Neuron (in vitro differentiated cells): Measurements from ENCODE around the gene PARP9.

ENCODE experiments used
- H2AFZ ChIP-seq: one replicate; pipeline ENCODE4 v1.6.1; 2013; ENCODE audit warnings: low read depth, mild to moderate bottlenecking, inconsistent platforms, low read length, moderate library complexity
- H3K27me3 ChIP-seq: one replicate; pipeline ENCODE4 v1.6.1; 2013; ENCODE audit warnings: low read length; ENCODE audit not compliant: insufficient read depth
- H3K36me3 ChIP-seq: one replicate; pipeline ENCODE4 v1.6.1; 2013; ENCODE audit warnings: low read length; ENCODE audit not compliant: insufficient read depth
- H3K4me1 ChIP-seq: one replicate; pipeline ENCODE4 v1.6.1; 2013; ENCODE audit warnings: low read length; ENCODE audit not compliant: insufficient read depth
- H3K4me3 ChIP-seq: 2 replicates; pipeline ENCODE4 v1.5.1; 2013; ENCODE audit warnings: mild to moderate bottlenecking, low read length, moderate library complexity
- H3K9me3 ChIP-seq: one replicate; pipeline ENCODE4 v1.6.1; 2013; ENCODE audit warnings: low read length

Gene PARP9

GRCh38 chr3:122564155-122564912 lies at the start of gene PARP9, which contains the start of gene DTX3L:
Gene PARP9 (minus strand): TSS chr3:122564300. CDS start chr3:122559620, 4,680 bp downstream.
Gene DTX3L (plus strand): TSS chr3:122564338. CDS start chr3:122564427, 89 bp downstream.
- peaks cover 9% of the 10 kb centered on the region for H3K4me1 ChIP-seq
- H2AFZ ChIP-seq = peak within 1 kb of the TSS; percentile 89
- H3K4me3 ChIP-seq = peak within 1 kb of the TSS; percentile 68
- peaks cover 3% of the 10 kb centered on the region for H3K36me3 ChIP-seq
- H3K9me3 ChIP-seq = no peaks in the 10 kb centered on the region
- no peaks in the 10 kb centered on the region for H3K27me3 ChIP-seq

DNA sequence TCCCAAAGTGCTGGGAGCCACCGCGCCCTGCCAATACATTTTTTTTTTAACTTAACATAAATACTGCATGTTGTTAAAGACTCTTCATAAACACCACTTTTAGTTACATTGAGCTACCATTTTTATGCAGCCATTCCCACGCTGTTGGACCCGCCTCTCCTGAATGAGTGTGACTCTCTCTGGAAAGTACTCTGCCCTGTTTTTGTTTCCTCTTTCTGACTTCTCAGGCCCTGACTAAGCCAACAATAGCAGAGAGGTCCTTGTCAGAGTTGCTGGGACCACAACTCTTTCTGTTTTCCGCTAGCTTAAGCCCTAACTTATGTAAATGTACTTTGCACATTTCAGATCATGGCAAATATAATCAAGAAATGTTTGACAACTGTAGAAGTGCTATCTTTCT lies 48.6 kb upstream of the PARP9 start:
- peaks cover 4% of the 10 kb centered on the region for H3K4me1 ChIP-seq
- no peaks in the 10 kb centered on the region for H3K9me3 ChIP-seq
- no peaks in the 10 kb centered on the region for H3K36me3 ChIP-seq
- no peak overlapping the region for H2AFZ ChIP-seq
- H3K4me3 ChIP-seq = no peak overlapping the region
- no peaks in the 10 kb centered on the region for H3K27me3 ChIP-seq

GRCh38 chr3:122609798-122610559 lies 45.9 kb upstream of the PARP9 start:
- no peak overlapping the region for H2AFZ ChIP-seq
- no peaks in the 10 kb centered on the region for H3K4me1 ChIP-seq
- no peaks in the 10 kb centered on the region for H3K27me3 ChIP-seq
- no peak overlapping the region for H3K4me3 ChIP-seq
- H3K9me3 ChIP-seq = no peaks in the 10 kb centered on the region
- no peaks in the 10 kb centered on the region for H3K36me3 ChIP-seq

DNA sequence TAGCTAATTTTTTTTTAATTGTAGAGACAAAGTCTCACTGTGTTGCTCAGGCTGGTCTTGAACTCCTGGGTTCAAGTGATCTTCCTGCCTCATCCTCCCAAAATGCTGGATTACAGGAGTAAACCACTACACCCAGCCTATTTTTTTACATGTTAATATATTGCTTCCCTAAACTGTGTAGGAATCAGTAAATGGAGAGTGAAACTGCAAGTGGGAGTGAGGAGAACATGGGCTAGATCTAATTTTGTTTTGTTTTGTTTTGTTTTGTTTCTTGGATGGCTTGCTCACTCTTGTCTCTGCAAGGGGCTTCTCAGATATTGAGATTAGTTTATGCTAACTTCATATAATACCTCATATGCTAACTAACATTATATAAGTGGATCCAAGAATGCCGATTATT lies 44.8 kb upstream of the PARP9 start:
- H3K36me3 ChIP-seq = no peaks in the 10 kb centered on the region
- H2AFZ ChIP-seq = no peak overlapping the region
- no peaks in the 10 kb centered on the region for H3K9me3 ChIP-seq
- no peaks in the 10 kb centered on the region for H3K27me3 ChIP-seq
- no peaks in the 10 kb centered on the region for H3K4me1 ChIP-seq
- no peak overlapping the region for H3K4me3 ChIP-seq

GRCh38 chr3:122606330-122606729 lies 42.2 kb upstream of the PARP9 start:
- Histone ChIP-seq H3K4me3 (no peak overlapping the region), H3K4me1 (no peaks in the 10 kb centered on the region), H2AFZ (no peak overlapping the region), H3K27me3 (no peaks in the 10 kb centered on the region), H3K36me3 (no peaks in the 10 kb centered on the region), H3K9me3 (no peaks in the 10 kb centered on the region)

- H3K4me1 ChIP-seq = no peaks in the 10 kb centered on the region
- H3K27me3 ChIP-seq = no peaks in the 10 kb centered on the region
- no peak overlapping the region for H2AFZ ChIP-seq
- H3K9me3 ChIP-seq = no peaks in the 10 kb centered on the region
- H3K36me3 ChIP-seq = no peaks in the 10 kb centered on the region
- H3K4me3 ChIP-seq = no peak overlapping the region
Observed at GRCh38 chr3:122603056-122603455, 39.0 kb upstream of the PARP9 start.

GRCh38 chr3:122602011-122602710 lies 38.1 kb upstream of the PARP9 start:
- Histone ChIP-seq H3K4me3 (no peak overlapping the region), H3K9me3 (no peaks in the 10 kb centered on the region), H2AFZ (no peak overlapping the region), H3K4me1 (no peaks in the 10 kb centered on the region), H3K36me3 (no peaks in the 10 kb centered on the region), H3K27me3 (no peaks in the 10 kb centered on the region)

GRCh38 chr3:122598556-122598955 lies 34.5 kb upstream of the PARP9 start:
- no peak overlapping the region for H2AFZ ChIP-seq
- no peaks in the 10 kb centered on the region for H3K36me3 ChIP-seq
- H3K4me3 ChIP-seq = no peak overlapping the region
- no peaks in the 10 kb centered on the region for H3K27me3 ChIP-seq
- H3K4me1 ChIP-seq = no peaks in the 10 kb centered on the region
- H3K9me3 ChIP-seq = no peaks in the 10 kb centered on the region

DNA sequence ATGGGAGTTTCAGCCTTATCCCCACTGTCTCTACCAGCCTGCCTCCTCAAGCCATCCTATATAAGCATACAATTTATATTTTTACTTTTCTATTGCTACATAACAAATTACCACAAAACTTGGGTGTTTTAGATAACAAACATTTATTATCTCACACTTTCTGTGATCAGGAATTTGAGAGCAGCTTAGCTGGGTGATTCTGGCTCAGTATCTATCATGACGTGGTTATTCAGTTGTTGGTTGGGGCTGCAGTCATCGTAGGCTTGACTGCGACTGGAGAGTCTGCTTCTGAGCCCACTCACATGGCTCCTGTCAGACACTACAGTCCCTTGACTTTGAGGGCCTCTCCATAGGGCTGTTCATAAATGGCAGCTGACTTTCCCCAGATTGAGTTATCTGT lies 34.1 kb upstream of the PARP9 start:
- Histone ChIP-seq H3K4me3 (no peak overlapping the region), H3K9me3 (no peaks in the 10 kb centered on the region), H3K36me3 (no peaks in the 10 kb centered on the region), H3K27me3 (no peaks in the 10 kb centered on the region), H3K4me1 (no peaks in the 10 kb centered on the region), H2AFZ (no peak overlapping the region)

DNA sequence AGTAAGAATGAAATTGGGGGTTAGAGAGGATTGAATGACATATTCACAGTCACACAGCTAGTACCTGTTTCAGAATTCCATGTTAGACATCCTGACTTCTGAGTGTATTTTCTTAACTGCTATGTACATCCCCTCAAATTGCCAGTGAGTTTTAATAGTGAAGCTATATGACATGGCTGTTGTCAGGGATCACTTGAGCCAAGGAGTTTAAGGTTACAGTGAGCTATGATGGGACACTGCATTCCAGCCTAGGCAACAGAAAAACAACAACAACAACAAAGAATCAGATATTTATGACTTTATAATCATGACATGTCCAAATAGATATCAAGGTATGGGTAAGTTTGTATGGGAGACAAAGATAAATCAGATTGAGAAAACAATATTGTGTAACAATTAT lies 29.9 kb upstream of the PARP9 start:
- H3K4me1 ChIP-seq = peaks cover 4% of the 10 kb centered on the region
- H3K4me3 ChIP-seq = no peak overlapping the region
- H2AFZ ChIP-seq = no peak overlapping the region
- no peaks in the 10 kb centered on the region for H3K36me3 ChIP-seq
- no peaks in the 10 kb centered on the region for H3K27me3 ChIP-seq
- H3K9me3 ChIP-seq = no peaks in the 10 kb centered on the region

DNA sequence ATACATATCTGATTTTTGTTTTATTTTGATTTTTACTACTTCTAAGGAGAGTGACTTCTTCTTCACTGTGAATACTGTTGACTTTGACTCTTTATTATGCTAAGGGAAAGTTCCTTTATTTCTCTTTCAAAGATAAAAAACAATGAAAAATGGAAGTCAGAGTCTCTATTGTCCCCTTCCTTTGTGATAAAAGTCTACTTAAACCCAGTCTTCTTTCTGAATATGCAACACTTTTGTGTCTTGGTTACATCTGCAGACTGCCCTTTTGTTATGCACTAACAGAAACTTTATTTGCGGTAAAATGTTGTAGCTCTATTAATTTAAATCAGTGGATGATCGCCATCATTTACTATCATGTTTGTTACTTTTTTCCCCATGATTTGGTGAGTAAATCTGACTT lies 26.5 kb upstream of the PARP9 start:
- H3K4me1 ChIP-seq = peaks cover 4% of the 10 kb centered on the region
- H3K9me3 ChIP-seq = no peaks in the 10 kb centered on the region
- H3K4me3 ChIP-seq = no peak overlapping the region
- no peak overlapping the region for H2AFZ ChIP-seq
- no peaks in the 10 kb centered on the region for H3K36me3 ChIP-seq
- H3K27me3 ChIP-seq = no peaks in the 10 kb centered on the region

DNA sequence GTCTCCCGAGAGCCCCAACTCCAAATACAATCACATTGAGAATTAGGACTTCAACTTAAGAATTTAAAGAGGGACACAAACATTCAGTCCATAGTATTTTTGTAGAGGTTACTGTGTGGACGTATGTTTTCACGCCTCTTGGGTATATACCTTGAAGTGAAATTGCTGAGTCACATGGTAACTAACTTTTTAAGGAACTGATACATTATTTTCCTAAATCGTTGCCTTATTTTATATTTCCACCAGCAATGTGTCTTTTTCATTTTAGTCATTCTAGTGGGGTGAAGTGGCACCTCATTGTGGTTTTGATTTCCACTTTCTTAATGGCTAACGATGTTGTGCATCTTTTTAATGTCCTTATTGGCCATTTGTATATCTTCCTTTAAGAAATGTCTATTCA lies 25.2 kb upstream of the PARP9 start:
- Histone ChIP-seq H3K4me1 (peaks cover 4% of the 10 kb centered on the region), H3K27me3 (no peaks in the 10 kb centered on the region), H2AFZ (no peak overlapping the region), H3K9me3 (no peaks in the 10 kb centered on the region), H3K4me3 (no peak overlapping the region), H3K36me3 (no peaks in the 10 kb centered on the region)

DNA sequence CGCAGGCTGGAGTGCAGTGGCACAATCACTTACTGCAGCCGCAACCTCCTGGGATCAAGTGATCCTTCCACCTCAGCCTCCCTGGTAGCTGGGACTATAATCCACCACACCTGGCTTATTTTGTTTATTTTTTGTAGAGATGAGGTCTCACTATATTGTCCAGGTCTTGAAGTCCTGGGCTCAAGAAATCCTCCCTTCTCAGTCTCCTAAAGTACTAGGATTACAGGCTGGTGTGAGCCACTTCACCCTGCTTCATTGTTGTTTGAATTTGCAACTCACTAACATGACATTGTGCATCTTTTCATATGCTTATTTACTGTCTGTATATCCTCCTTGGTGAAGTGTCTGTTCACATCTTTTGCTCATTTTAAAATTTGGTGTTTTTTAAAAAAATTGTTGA lies 23.5 kb upstream of the PARP9 start:
- Histone ChIP-seq H3K36me3 (no peaks in the 10 kb centered on the region), H3K4me1 (peaks cover 4% of the 10 kb centered on the region), H2AFZ (no peak overlapping the region), H3K9me3 (no peaks in the 10 kb centered on the region), H3K4me3 (no peak overlapping the region), H3K27me3 (no peaks in the 10 kb centered on the region)
